HEK293T (cell line): ENCODE results near the gene FLNA.

Experiments
- CTBP1 ChIP-seq: fragments of 450-650 bp; IDR thresholded peaks from 2 replicates; pipeline ENCODE4 v1.6.1; 2016; ENCODE audit warnings: borderline replicate concordance
- FOXM1 ChIP-seq: fragments of 450-650 bp; IDR thresholded peaks from 2 replicates; pipeline ENCODE4 v1.6.1; 2017; ENCODE audit warnings: mild to moderate bottlenecking, borderline replicate concordance
- SP1 ChIP-seq: fragments of 450-650 bp; IDR thresholded peaks from 2 replicates; pipeline ENCODE4 v1.6.1; 2017
- ZNF384 ChIP-seq: fragments of 450-650 bp; IDR thresholded peaks from 2 replicates; pipeline ENCODE4 v1.6.1; 2016

DNA sequence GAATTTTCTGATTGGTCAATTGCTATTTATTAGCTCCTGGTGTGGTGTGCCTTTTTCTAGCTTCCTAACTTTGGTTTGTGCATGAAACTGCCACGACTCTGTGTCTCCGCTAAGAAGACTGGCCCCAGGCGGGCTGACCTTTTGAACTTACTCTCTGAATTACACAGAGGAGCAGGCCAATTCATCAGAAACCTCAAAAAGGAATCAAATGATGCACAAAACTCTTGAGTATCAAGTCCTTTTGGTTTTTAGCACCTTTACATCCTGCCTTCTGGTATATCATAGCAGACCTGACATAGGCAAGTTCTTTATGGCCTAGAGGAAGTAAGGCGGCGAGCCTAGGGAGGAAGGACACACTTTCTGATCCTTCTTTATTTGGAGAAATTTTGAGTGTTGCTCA is 61.3 kb downstream of the FLNA start:
- TF ChIP-seq SP1 (no peak), ZNF384 (no peak), FOXM1 (no peak), CTBP1 (no peak)
